GM21390 (cell line): ENCODE data around the gene SNX14.

Source experiments
- ATAC-seq: cut with Tn5 transposase; IDR thresholded peaks from one replicate; pipeline ENCODE4 v1.9.1; 2021; ENCODE audit not compliant: unreplicated experiment

The SNX14 gene

DNA sequence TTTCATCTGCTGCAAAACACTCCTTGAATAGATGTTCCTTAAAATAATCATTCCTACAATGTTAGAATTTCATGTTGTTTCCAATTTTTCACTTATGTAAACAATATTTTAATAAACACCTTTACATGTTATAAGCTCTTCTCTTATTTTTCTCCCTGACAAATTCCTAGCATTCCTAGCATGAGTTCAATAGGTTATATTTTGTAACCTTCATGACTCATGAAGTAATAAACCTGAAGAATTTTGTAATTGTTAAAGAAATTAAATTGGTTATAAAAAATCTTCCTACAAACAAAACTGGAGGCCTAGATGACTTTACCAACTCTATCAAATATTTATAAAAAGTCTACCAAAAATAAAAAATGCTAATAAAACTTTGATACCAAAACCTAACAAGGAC lies 77.5 kb downstream of the SNX14 start:
- ATAC-seq: no peak

DNA sequence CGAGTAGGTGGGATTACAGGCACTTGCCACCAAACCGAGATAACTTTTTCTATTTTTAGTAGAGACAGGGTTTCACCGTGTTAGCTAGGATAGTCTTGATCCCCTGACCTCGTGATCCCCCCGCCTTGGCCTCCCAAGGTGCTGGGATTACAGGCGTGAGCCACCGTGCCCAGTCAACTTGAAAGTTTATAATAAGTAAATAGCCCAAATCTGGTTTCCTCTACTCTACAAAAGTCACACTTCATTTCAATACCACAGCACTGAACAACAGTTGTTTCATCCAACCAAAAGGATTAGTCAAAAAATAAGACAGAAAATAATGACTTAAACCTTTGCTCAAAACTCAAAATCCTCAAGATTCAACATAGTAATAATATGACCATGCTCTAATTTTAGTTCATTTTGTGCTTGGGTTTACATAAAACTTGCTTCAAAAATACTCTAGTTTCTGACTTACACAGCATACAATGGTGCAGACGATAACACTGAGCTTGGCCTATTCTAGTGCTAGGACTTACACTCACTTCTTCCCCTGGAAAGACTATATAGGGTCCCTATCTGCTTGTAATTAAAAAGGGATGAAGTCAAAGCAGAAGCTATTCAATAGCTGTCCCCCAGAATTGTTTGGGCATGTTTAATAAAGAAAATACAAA lies 87.1 kb downstream of the SNX14 start:
- ATAC-seq: no peak

DNA sequence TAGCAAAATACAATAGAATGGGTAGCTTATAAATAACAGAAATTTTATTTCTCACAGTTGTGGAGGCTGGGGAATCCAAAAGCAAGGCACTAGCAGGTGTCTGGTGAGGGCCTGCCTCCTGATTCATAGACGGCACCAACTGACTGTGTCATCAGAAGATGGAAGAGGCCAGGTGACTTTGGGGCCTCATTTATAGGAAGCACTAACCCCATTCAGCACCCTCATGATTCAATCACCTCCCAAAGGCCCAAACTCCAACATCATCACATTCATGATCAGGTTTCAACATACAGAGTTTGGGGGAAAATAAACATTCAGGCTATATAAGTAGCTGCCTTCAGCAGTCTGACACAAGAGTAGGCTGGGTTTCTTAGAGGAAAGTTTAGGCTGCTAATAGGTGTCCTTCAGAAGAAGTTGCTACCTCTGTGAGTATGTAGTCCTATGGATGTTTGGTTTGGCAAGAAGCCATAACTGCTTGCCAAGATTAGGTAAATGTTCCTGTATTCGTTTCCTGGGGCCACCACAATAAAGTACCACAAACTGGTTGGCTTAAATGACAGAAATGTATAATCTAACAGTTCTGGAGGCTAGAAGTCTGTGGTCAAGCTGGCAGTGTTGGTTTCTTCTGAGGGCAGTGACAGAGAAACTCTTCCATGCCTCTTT lies 94.9 kb downstream of the SNX14 start:
- ATAC-seq: no peak

DNA sequence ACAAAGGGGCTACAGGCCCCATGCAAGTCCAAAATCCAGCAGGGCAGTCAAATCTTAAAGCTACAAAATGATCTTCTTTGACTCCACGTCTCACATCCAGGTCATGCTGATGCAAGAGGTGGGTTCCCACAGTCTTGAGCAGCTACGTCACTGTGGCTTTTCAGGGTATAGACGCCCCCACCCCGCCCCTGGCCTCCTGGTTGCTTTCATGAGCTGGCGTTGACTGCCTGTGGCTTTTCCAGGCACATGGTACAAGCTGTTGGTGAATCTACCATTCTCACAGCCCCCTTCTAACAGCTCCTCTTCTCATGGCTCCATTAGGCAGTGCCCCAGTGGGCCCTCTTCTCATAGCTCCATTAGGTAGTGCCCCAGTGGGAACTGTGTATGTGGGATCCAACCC lies 96.8 kb downstream of the SNX14 start:
- no peak for ATAC-seq

DNA sequence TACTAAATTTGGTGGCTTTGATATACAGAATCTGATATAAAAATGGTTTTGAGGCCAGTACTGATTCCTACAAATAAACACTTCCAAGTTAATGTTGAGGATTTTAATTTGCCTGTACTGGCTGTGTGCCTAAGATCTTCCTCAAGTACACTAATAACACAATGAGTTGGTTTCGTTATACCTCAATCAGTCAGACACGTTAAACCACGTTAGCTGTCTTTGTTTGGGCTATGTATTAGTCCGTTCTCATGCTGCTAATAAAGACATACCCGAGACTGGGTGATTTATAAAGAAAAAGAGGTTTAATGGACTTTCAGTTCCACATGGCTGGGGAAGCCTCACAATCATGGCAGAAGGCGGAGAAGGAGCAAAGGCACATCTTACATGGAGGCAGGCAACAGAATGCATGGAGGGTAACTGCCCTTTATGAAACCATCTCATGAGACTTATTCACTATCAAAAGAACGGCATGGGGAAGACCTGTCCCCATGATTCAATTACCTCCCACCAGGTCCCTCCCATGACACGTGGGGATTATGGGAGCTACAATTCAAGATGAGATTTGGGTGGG lies 97.6 kb downstream of the SNX14 start:
- ATAC-seq: no peak

DNA sequence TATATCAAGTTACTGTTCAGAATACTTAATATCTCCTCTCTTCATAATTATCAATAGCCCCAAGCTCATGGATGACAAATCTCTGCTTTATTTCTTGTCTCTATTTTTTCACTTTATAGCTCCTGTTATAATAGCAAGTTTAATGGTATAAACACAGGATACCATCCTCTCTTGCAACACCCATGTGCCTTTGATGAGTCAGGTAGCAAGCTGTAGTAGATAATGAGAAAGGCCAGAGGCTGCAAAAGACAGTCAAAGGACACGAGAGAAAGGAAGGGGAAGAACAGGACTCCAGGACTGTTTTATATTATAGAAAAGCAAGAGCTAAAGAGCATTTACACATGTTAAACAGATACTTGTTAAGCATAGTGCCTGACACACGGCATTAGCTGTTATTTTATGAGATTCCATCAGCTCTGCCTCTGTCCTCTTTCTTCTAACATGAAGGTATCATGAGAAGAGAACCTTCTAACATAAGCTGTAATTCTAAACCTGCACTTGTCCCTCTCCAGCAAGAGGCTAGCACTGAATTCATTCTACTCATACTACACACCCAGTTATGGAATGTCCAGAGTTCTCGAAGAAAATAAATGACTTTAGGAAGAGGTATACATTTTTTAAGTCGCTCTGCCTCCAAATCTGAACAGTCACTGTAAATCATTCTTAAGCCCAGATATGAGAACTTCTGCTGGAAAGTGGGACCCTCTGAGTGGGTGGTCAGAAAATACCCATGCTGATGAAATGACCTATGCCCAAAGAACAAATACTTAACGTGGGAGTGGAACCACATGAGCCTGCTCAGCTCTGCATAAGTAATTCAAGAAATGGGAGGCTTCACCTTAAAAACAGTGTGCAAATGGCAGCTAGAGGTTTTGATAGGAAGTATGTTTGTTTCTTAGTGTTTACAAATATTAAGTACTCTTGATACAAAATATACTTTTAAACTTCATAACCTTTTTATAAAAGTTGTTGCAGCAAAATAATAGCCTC lies 98.8 kb downstream of the SNX14 start:
- no peak for ATAC-seq

DNA sequence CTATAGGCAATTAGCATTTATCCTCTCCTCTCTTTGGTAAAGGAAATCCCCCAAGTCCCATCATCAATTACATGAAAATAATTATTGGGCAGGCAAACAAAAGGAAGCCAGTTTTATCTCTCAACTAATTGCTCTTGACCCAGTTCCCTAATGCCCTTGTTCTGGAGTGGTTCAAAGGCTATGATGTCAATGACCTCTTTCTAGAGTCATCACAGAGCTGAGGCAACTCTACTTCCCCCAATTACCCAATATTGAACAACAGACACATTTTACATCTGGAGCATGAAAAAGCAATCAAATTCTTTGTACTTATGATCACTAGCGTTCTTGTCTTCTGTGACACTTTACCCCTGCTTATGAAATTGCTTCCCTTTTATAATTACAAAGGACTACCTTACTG lies 100.3 kb downstream of the SNX14 start:
- no peak for ATAC-seq

DNA sequence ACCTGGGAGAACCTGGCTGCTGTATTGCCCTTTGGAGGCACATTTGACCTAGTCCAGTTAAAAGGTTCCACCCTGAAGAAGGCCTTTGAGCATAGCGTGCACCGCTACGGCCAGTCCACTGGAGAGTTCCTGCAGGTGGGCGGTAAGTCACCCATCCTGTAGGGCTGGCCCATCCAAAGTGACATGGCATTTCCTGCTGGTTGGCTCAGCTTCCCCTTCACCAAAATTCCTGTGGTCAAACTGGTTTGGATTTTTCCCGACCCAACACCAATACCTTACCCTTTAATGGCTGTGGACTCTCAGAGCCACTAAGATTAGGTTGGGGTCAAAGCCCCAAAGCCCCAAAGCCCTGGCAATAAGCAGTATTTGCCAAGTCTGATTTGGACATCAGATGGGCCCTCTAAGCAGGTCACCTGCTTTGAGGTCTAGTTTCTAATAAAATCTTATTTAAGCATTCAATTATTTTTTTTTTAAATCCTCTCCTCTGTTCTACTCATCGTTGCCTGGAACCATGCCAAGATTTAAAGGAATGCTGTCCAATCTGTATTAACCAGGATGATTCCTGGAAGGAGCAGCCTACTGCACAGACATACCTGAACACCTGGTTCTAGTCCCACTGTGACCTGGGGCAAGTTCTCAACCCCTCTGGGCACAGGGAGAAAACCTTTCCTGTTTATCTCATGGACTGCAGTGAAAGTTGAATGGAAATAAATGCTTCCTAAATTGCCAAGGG lies 103.0 kb downstream of the SNX14 start:
- ATAC-seq: no peak

DNA sequence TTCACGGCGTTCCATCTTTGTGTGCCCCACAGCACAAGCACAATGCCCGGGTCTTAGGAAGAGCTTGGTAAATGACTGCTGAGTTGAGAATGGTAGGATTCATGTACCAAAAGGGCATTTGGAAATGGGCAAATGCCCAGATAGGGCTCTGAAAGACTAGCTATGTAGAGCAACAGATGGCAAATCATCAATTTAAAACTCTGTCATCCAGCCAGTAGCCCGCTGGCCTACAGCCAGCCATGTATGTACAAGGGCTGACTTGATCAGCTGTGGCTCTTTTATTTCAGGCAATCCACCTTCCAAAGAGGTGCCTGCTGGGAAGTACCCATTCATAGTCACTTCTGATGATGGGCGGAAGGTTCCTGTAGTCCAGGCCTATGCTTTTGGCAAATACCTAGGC lies 108.7 kb downstream of the SNX14 start:
- no peak for ATAC-seq

DNA sequence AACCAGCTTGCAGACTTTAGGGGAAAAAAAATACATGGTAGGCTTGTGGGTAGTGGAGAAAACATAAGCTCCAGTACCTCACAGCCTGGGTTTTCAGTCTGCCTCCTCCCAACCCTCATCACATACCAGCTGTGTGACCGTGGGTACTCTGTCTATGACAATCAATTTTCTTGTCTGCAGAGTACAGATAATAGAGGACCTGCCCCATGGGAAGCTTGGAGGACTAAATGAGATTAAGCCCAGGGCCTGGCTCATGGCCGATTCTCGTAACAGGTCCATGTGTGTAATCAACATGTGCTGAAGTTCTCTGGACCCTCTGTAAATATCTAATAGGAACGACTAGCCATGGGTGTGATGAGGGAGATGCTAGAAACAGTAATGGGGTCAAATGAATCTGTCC lies 109.8 kb downstream of the SNX14 start:
- no peak for ATAC-seq

DNA sequence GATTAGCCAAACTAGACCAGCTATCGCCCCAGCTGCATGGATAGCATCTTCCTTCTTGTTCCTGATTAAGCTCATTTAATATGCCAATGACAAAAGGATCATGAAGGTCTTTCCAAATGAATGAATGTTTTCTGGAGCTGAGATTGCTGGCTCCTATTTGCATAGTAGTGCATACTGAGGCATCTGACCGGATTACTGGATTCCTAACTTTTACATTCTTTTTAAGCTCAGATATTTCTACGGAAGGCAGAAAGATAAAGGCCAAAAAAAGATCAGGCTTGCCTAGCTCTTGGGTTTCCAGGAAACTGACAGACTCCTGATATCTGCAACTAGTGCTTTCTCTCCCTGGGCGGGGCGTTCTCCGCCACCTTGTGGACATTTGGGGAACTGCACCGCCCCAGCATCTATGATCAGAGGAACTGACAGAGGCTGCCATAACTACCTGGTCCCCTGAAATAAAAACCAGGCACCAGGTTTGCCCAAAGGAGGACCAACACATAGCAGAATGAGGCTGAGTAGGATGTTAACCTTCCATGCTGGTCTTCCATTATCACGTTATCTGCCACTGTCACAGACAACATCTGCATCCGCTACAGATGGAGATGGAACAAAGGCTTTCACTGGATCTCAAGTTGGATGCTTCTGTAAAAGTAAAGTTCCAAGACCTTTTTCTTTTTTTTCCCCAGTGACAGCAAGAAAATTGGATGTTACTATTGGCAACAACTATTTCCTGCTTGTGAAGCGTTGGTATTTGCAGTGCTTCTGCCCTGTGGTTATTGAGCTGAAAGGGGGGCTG lies 110.6 kb downstream of the SNX14 start:
- ATAC-seq: peak; percentile 93

DNA sequence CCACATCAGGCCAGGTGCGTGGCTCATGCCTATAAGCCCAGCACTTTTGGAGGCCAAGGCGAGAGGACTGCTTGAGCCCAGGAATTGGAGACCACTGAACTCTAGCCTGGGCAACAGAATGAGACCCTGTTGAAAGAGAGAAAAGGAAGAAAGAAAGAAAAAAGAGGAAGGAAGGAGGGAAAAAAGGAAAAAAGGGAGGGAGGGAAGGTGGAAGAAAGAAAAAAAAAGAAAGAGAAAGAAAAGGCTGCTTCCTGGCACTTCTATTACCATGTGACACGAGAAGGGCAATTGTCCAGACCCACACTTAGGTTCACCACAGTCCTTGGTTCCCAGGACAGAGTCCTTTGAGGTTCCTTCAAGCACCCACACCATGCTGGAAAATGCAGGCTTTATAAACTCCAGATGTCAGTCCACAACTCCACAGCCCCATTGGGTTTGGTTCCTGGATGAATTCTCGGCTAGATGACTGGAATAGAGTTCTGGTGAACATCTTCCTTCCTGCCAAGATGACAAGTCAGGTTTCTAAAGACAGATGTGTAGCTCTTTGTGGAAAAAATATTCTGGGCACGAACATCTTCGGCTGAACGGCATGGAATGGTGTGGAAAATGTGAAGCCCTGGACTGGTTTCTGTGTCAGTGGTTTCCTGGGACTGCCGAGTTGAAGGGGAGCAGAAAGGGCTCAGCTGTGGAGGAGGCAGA lies 111.3 kb downstream of the SNX14 start:
- ATAC-seq: peak; percentile 5

DNA sequence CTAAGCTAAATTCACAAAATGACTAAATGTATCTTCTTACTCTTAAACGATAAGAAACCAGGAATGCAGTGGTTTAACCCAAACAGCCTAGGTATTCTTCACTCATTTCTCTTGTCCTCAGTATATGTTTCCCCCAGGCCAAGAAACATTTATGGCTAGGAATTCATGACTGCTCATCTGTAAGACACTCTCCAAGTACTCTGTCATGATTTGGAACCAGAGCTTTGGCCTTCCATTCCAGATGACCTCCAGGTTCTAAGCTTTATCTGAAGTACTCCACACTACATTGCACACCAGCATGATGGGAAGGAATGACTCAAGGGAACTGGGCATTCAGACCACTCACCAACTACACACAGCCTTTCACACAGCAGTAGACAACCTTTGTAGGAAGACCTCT lies 114.5 kb downstream of the SNX14 start:
- no peak for ATAC-seq

DNA sequence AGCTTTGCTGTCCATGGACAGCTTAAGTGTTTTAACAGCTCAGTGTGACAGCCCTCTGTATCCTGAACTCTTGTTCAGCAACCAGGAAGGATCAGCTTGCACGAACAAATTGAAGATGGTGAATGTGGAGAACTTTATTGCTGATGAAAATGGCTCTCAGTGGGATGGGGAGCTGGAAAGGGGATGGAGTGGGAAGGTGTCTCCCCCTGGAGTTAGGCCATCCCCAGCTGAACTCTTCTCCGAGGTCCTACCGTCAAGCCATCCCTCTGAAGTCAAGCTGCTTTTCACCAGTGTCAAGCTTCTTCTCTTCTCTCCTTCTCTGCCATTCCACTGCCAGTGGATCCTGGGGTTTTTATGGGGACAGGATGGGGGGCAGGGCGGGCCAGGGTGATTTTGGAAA lies 117.1 kb downstream of the SNX14 start:
- ATAC-seq: no peak

DNA sequence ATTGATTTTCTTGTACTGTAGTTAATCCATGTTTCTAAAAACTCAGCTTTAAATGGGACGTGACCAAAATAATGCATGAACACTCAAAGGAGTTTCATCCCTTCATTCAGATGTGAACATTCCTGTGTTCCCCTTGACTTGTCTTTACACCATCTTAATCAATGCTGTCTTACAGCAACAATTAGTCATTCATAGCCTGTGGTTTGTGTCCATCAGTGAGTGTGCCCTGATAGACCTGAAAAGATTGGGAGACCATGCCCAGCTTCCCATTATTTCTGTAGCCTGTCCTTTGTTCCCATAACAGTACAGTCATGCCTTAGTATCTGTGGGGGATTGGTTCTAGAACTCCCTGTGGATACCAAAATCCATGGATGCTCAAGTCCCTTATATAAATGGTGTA lies 119.9 kb downstream of the SNX14 start:
- no peak for ATAC-seq

DNA sequence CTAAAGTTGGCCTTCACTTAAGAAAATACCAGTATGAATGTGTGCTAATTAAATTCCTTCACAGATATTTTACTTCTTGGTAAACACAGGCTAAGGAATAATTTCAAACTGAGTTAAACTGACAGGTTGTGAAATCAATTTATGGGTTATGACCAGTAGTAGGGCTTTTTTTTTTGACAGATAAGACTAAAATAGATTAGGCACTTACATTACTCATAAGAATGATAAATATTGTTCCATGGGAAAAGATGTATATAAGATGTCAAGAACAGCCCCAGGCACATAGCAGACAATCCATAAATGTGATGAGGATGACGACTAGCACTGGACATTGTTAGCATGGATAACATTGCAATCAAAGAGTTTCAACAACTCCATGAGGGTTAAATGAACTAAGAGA lies 120.9 kb downstream of the SNX14 start:
- no peak for ATAC-seq

DNA sequence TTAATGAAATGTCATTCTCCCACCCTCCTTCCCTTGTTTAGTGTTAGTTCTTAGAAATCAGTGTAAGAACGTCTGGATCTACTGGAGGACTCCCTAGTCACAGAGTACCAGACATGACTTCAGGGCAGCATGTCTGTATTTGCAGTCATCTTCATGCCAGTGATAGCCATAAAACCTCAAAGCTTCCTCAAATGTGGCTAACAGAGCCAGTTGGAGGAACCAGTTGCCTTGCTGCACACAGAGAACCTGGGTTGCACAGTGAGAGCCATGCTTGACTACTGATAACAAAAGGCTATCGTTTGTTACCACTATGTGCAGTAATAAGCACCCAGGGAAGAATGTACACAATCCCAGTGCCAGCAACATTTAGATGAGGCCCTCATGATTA lies 123.6 kb downstream of the SNX14 start:
- no peak for ATAC-seq

DNA sequence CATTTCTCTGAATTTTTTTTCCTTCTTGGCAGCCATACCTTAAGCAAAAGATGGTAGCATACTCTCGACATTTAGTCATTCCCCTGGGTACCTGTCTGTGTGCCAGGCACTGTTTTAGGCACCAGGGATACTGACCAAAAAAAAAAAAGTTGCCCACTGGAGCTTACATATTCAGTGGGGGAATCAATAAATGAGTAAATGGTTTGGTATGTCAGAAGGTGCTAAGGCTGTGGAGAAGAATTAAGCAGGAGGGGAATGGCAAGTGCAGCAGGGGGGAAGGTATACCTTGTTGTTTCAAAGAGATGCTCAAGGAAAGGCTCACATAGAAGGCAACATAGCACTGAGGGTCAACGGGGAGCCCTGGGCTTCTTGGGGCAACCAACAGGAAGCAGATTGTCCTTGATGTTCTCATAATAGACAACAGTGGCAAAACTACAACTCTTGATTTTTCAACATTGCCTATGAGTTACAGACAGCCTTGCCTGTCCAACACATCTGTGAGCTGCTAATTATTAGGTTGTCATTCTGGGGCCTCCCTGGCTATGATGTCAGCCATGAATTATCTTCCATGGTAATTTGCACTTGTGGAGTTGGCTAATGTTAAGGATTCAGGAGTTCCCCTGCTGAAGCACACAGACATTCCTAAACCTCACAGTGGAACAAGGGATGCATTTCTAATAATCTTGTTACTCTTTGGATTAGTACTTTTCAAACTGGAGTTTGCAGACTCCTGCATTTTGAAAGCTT lies 124.2 kb downstream of the SNX14 start:
- no peak for ATAC-seq

DNA sequence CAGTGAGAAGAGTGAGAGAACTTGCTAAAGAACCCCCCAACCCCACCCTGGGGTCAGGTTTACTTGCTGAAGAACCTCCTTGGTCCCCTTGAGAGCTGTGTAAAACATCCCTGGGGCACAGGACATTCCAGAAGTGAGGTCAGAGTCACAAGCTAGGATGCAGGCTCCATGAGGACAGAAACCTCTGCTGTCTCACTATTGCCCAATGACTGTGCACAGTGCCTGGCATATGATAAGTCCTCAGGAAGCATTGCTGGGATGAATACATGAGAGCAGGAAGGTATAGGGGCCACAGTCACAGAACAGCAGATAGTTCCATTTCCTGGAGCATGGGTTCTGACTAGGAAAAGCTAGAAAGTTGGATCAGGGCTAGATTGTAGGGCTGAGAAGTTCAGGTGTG lies 125.3 kb downstream of the SNX14 start:
- no peak for ATAC-seq
